A549 (cell line): ENCODE measurements around the gene DMRT1.

ENCODE experiments used
- EP300 ChIP-seq, 2 experiments: fragments of >200 bp; sonication (Bioruptor Twin); formaldehyde crosslinking; IDR thresholded peaks; 2 replicates in 1 of 2; 3 replicates in 1 of 2; pipeline ENCODE4 v1.6.1; 2016 to 2017
- HOXA7 ChIP-seq: fragments of 250-450 bp; sonication (Bioruptor Pico); IDR thresholded peaks from 2 replicates; pipeline ENCODE4 v1.5.0; 2020; ENCODE audit warnings: mild to moderate bottlenecking, moderate library complexity
- KDM1A ChIP-seq: fragments of 200-600 bp; sonication (generic); IDR thresholded peaks from 2 replicates; pipeline ENCODE4 v1.6.1; 2016; ENCODE audit warnings: low read depth, mild to moderate bottlenecking
- MAZ ChIP-seq: fragments of 150-350 bp; IDR thresholded peaks from 2 replicates; pipeline ENCODE4 v1.6.1; 2014; ENCODE audit warnings: antibody characterized with exemption, low read depth, low read length, borderline replicate concordance
- MYC ChIP-seq: IDR thresholded peaks from 2 replicates; pipeline ENCODE4 v1.6.1; 2012; ENCODE audit warnings: mild to moderate bottlenecking, inconsistent platforms, low read length, improper control_type of control experiment, borderline replicate concordance
- POLR2A ChIP-seq: IDR thresholded peaks from 2 replicates; pipeline ENCODE4 v1.6.1; 2012; ENCODE audit warnings: mild to moderate bottlenecking, low read length
- RAD21 ChIP-seq, 2 experiments: fragments of >200 bp in 1 of 2; sonication (Bioruptor Twin) in 1 of 2; formaldehyde crosslinking in 1 of 2; IDR thresholded peaks in 1 of 2; conservative IDR thresholded peaks in 1 of 2; 2 replicates in 1 of 2; 3 replicates in 1 of 2; pipeline ENCODE4 v1.6.1; 2012 to 2018; ENCODE audit warnings: inconsistent platforms in 1 of 2
- RARB ChIP-seq: fragments of 250-450 bp; sonication (Bioruptor Pico); IDR thresholded peaks from 2 replicates; pipeline ENCODE4 v1.8.0; 2021; ENCODE audit warnings: mild to moderate bottlenecking, moderate library complexity
- RFX5 ChIP-seq: fragments of 450-650 bp; IDR thresholded peaks from 2 replicates; pipeline ENCODE4 v1.7.1; 2014; ENCODE audit warnings: antibody characterized with exemption, mild to moderate bottlenecking, moderate library complexity
- ZFP36 ChIP-seq: fragments of 450-650 bp; IDR thresholded peaks from 2 replicates; pipeline ENCODE4 v1.6.1; 2014; ENCODE audit warnings: borderline replicate concordance; ENCODE audit not compliant: partially characterized antibody
- TF ChIP-seq, protein P1 (sequence below): fragments of >200 bp; sonication (Bioruptor Twin); formaldehyde crosslinking; IDR thresholded peaks from 3 replicates; pipeline ENCODE4 v1.5.1; 2016
- TF ChIP-seq, protein P2 (sequence below): fragments of 200-600 bp; sonication (generic); IDR thresholded peaks from 2 replicates; pipeline ENCODE4 v1.6.1; 2016; ENCODE audit warnings: antibody characterized with exemption, mild to moderate bottlenecking, moderate library complexity
- TF ChIP-seq, protein P3 (sequence below): IDR thresholded peaks from 2 replicates; pipeline ENCODE4 v1.6.1; 2012
- TF ChIP-seq, protein P4 (sequence below): IDR thresholded peaks from 2 replicates; pipeline ENCODE4 v1.6.1; 2012

DNA sequence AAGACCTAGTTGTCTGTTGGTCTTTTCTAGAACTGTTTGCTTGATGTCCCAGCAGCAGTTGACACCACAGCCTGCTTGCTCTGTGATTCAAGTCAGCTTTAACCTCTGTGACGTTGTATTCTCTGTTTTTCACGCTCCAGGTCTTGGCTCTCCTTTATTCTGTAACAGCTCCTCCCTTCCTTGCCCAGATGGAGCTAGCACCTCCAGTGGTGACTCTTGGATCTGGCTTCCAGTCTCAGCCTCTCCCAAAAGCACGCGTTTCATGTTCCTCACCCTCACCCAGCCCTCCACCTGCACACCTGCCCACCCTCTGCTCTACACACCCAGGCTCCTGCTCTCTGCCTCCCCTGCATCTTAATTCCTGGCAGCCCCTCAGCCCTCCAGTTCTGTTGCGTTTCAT, 50.6 kb downstream of the DMRT1 start:
- TF ChIP-seq, protein P1, sequence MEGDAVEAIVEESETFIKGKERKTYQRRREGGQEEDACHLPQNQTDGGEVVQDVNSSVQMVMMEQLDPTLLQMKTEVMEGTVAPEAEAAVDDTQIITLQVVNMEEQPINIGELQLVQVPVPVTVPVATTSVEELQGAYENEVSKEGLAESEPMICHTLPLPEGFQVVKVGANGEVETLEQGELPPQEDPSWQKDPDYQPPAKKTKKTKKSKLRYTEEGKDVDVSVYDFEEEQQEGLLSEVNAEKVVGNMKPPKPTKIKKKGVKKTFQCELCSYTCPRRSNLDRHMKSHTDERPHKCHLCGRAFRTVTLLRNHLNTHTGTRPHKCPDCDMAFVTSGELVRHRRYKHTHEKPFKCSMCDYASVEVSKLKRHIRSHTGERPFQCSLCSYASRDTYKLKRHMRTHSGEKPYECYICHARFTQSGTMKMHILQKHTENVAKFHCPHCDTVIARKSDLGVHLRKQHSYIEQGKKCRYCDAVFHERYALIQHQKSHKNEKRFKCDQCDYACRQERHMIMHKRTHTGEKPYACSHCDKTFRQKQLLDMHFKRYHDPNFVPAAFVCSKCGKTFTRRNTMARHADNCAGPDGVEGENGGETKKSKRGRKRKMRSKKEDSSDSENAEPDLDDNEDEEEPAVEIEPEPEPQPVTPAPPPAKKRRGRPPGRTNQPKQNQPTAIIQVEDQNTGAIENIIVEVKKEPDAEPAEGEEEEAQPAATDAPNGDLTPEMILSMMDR: no peak
- TF ChIP-seq KDM1A: no peak
- TF ChIP-seq RARB (CRISPR knock-in tag): no peak
- TF ChIP-seq, protein P2, sequence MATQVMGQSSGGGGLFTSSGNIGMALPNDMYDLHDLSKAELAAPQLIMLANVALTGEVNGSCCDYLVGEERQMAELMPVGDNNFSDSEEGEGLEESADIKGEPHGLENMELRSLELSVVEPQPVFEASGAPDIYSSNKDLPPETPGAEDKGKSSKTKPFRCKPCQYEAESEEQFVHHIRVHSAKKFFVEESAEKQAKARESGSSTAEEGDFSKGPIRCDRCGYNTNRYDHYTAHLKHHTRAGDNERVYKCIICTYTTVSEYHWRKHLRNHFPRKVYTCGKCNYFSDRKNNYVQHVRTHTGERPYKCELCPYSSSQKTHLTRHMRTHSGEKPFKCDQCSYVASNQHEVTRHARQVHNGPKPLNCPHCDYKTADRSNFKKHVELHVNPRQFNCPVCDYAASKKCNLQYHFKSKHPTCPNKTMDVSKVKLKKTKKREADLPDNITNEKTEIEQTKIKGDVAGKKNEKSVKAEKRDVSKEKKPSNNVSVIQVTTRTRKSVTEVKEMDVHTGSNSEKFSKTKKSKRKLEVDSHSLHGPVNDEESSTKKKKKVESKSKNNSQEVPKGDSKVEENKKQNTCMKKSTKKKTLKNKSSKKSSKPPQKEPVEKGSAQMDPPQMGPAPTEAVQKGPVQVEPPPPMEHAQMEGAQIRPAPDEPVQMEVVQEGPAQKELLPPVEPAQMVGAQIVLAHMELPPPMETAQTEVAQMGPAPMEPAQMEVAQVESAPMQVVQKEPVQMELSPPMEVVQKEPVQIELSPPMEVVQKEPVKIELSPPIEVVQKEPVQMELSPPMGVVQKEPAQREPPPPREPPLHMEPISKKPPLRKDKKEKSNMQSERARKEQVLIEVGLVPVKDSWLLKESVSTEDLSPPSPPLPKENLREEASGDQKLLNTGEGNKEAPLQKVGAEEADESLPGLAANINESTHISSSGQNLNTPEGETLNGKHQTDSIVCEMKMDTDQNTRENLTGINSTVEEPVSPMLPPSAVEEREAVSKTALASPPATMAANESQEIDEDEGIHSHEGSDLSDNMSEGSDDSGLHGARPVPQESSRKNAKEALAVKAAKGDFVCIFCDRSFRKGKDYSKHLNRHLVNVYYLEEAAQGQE: no peak
- TF ChIP-seq ZFP36: no peak
- no peak for TF ChIP-seq RAD21 (conservative IDR thresholded peaks at IDR 0.05 in 1 of 2, IDR thresholded peaks at IDR 0.05 in 1 of 2)
- no peak for TF ChIP-seq POLR2A
- no peak for TF ChIP-seq MYC
- no peak for TF ChIP-seq EP300 (IDR thresholded peaks at IDR 0.05)
- TF ChIP-seq, protein P3, sequence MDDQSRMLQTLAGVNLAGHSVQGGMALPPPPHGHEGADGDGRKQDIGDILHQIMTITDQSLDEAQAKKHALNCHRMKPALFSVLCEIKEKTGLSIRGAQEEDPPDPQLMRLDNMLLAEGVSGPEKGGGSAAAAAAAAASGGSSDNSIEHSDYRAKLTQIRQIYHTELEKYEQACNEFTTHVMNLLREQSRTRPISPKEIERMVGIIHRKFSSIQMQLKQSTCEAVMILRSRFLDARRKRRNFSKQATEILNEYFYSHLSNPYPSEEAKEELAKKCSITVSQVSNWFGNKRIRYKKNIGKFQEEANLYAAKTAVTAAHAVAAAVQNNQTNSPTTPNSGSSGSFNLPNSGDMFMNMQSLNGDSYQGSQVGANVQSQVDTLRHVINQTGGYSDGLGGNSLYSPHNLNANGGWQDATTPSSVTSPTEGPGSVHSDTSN: no peak
- TF ChIP-seq RFX5: no peak
- TF ChIP-seq HOXA7 (CRISPR knock-in tag): no peak
- no peak for TF ChIP-seq MAZ
- TF ChIP-seq, protein P4, sequence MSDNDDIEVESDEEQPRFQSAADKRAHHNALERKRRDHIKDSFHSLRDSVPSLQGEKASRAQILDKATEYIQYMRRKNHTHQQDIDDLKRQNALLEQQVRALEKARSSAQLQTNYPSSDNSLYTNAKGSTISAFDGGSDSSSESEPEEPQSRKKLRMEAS: no peak
